Measurements from ENCODE around the gene KLF3. TPM values are rescaled to one million over a fixed set of nuclear protein-coding genes. Genes with fewer than 3 reads are reported as not detected.
A peak's percentile ranks its signal among the peaks of the same experiment; 100 is the strongest.

KLF3 gene
- total and polyA plus RNA-seq, 8 donors: 13.0 to 113 (median 55.0) TPM

DNA sequence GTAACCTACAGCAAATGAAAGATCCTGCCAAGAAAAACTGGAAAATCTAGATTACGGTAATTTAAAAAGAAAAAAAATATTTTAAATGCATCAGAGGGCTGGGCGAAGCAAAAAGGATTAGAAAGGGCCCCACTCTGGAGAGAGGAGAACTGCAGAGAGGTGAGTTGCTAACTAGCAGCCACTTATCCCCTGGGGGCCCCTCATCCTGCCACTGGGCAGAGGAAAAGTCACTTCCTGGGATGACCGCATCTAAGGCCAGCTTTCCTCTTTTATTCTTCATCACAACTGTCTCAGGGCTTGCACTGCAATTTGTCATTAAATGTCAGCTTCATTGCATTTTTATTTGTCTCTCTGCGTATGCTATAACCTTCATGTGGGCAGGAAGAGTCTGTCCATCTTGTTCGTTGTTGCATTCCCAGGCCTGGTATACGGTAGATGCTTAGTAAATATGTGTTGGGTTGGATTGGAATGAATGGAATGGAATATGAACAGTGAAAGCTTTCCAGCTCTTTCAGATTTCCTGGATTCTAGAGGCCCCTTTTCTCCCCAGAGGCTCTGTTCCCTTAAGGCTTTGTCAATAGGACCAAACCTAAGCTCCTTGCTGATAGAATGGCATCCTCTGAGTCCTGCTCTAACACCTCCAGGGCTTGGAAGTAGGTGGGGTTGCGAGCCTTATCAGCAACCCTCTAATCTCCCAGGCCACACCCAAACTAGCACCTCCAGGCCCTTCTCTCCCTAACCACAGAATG is 59.9 kb downstream of the KLF3 start:
- Histone ChIP-seq H3K27me3 (no peaks in the 10 kb centered on the region), H3K27ac (peak overlapping the region in 2 of 5 donors; percentile 15 to 55), H3K4me3 (no peak overlapping the region), H3K36me3 (no peaks in the 10 kb centered on the region), H3K4me1 (peaks cover 0 to 19% (median 12%) of the 10 kb centered on the region in 4 donors), H3K9me3 (no peaks in the 10 kb centered on the region)
- DNase-seq: peak; percentile 44 to 72
- intact Hi-C loops (cut with DNase I; ENCODE audit: low total_unique reads): no loop called here
- TF ChIP-seq POLR2A (IDR thresholded peaks at IDR 0.05): no peak
- peak in 2 of 3 donors; percentile 9 to 47 for TF ChIP-seq POLR2AphosphoS5 (IDR thresholded peaks at IDR 0.05)
- WGBS, 5 donors: 52 to 68% (median 61%) methylated on average over 7 of the region's 7 CpGs

DNA sequence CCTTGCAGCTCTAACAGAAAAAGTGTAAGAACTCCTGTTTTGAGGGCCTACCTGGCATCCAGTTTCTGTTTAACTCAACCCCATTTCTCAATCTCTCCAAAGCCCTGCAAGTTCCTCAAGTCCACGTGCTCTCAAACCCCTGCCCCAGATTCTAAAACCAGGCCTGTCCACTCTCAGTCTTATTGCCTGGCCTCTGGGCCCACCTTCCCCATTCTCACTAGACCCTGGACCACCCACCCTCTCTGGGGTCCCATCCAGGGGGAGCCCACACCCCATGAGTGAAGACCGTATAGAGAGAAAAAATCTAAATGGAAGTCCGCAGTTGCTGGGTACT is 60.4 kb downstream of the KLF3 start:
- intact Hi-C loops (cut with DNase I; ENCODE audit: low total_unique reads): no loop called here
- TF ChIP-seq, protein P1, sequence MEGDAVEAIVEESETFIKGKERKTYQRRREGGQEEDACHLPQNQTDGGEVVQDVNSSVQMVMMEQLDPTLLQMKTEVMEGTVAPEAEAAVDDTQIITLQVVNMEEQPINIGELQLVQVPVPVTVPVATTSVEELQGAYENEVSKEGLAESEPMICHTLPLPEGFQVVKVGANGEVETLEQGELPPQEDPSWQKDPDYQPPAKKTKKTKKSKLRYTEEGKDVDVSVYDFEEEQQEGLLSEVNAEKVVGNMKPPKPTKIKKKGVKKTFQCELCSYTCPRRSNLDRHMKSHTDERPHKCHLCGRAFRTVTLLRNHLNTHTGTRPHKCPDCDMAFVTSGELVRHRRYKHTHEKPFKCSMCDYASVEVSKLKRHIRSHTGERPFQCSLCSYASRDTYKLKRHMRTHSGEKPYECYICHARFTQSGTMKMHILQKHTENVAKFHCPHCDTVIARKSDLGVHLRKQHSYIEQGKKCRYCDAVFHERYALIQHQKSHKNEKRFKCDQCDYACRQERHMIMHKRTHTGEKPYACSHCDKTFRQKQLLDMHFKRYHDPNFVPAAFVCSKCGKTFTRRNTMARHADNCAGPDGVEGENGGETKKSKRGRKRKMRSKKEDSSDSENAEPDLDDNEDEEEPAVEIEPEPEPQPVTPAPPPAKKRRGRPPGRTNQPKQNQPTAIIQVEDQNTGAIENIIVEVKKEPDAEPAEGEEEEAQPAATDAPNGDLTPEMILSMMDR (IDR thresholded peaks at IDR 0.05): no peak
- TF ChIP-seq POLR2A (IDR thresholded peaks at IDR 0.05) (no peak), POLR2AphosphoS5 (IDR thresholded peaks at IDR 0.05) (no peak), EP300 (IDR thresholded peaks at IDR 0.05) (no peak)
- 65 to 84% (median 73%) methylated on average over 3 of the region's 3 CpGs for WGBS, 5 donors
- Histone ChIP-seq H3K9me3 (no peaks in the 10 kb centered on the region), H3K27me3 (no peaks in the 10 kb centered on the region), H3K4me3 (no peak overlapping the region), H3K36me3 (no peaks in the 10 kb centered on the region), H3K27ac (peak overlapping the region in 3 of 5 donors; percentile 15 to 55 (median 34)), H3K4me1 (peaks cover 0 to 22% (median 15%) of the 10 kb centered on the region in 4 donors)
- no peak for DNase-seq

DNA sequence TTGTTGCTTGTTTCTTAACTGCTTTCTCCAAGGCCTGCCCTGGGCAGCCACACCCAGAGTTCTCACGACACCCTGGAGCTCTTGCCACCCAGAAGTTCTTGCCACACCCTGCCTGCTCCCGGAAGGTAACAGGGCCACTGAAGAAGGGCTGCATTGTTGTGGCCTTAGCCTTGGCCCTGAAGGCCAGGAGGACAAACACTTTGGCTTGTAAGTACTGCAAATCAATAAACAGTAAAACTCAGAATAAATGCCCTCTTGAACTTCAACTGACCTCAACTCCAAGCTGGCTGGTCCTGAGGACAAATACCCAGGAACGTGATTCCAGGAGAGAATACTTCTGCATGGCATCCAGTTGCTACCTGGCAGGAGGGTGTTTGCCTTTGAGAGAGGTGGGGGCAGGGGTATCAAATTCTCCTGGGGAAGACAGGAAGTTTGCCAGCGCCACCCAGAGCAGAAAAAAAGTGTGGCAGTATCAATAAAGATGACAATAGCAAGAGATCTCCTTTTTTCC is 64.7 kb downstream of the KLF3 start:
- H3K27ac ChIP-seq: peak overlapping the region; percentile 45 to 60 (median 46)
- peak; percentile 74 to 84 for DNase-seq

GRCh38 chr4:38730493-38730829 is 66.5 kb downstream of the KLF3 start:
- H3K4me3 ChIP-seq: no peak overlapping the region
- H3K36me3 ChIP-seq: no peaks in the 10 kb centered on the region
- H3K27me3 ChIP-seq: no peaks in the 10 kb centered on the region
- H3K4me1 ChIP-seq: peaks cover 0 to 23% (median 21%) of the 10 kb centered on the region in 4 donors
- no peaks in the 10 kb centered on the region for H3K9me3 ChIP-seq
- intact Hi-C loops (cut with DNase I; ENCODE audit: low total_unique reads): loop anchor here (5.0 kb wide), 2 partner anchors 553 to 663 kb away; no protein-coding TSS in a partner anchor
- DNase-seq: no peak
- 92 to 100% (median 95%) methylated on average over 4 of the region's 4 CpGs for WGBS, 5 donors
- H3K27ac ChIP-seq: no peak overlapping the region
- TF ChIP-seq, protein P1 (IDR thresholded peaks at IDR 0.05): no peak
- no peak for TF ChIP-seq POLR2A (IDR thresholded peaks at IDR 0.05)
- no peak for TF ChIP-seq EP300 (IDR thresholded peaks at IDR 0.05)

More for the DNA sequence above, 64.7 kb downstream of the KLF3 start:
- H3K4me1 ChIP-seq: peaks cover 0 to 29% (median 25%) of the 10 kb centered on the region in 4 donors
- intact Hi-C loops (cut with DNase I; ENCODE audit: low total_unique reads): no loop called here
- H3K4me3 ChIP-seq: no peak overlapping the region
- 21 to 60% (median 35%) methylated on average over 4 of the region's 4 CpGs for WGBS, 5 donors
- peak in 2 of 3 donors; percentile 38 to 67 for TF ChIP-seq POLR2AphosphoS5 (IDR thresholded peaks at IDR 0.05)
- TF ChIP-seq, protein P1 (IDR thresholded peaks at IDR 0.05): peak in 1 of 7 experiments; percentile 38
- no peak for TF ChIP-seq EP300 (IDR thresholded peaks at IDR 0.05)
- no peak for TF ChIP-seq POLR2A (IDR thresholded peaks at IDR 0.05)
- H3K27me3 ChIP-seq: no peaks in the 10 kb centered on the region
- no peaks in the 10 kb centered on the region for H3K9me3 ChIP-seq
- no peaks in the 10 kb centered on the region for H3K36me3 ChIP-seq

All from stomach (tissue), 9 donors.